Measurements from ENCODE around the gene TTC28. TPM values are rescaled to one million over a fixed set of nuclear protein-coding genes. Genes with fewer than 3 reads are reported as not detected.
A peak's percentile ranks its signal among the peaks of the same experiment; 100 is the strongest.
"Not testable (repeated sequence)": the region's sequence is repeated elsewhere in the genome, so short reads cannot be mapped to it uniquely, and the experiment has no call there.

TTC28 gene
- total RNA-seq (81.9 TPM), polyA plus RNA-seq (15.9 TPM)

DNA sequence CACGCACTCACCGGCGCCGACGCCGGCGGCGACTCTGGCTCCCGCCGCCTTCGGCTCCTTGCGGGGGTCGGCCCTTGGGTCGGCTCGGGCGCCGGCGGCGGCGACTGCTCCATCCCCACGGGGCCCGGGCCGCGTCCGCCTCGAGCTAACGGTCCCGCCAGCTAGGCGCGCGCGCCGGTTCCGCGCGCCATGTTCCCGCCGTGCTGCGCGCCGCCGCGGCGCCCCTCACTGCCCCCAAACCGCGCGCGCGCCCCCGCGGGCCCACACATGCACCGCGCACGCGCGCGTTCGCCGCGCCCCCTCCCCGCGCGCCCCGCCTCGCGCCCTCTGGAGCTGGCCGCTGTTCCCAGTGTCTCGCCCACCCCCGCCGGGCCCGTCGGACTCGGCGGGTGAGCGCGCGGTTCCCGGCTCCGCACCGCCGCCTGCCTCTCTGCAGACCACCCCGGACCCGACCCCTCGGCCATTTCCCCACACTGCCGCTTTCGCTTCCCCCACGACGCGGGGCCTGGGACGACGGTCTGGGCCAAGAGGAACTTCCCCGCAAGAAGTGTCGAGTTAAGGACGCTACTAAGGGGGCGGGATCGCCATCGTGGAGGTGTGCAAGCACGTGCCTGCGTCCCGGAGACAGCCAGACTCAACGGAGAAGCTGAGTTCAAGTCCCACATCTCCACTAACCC, at the start of gene TTC28:
Gene TTC28, minus strand, starts transcription at position 230 of the 677 bp plus-strand sequence. Its CDS starts 117 bp downstream, at position 113.
- Histone ChIP-seq H3K27ac (ENCODE audit: low read depth) (peak within 1 kb of the TSS; percentile 43), H3K4me3 (ENCODE audit: low read depth, low read length) (peak within 1 kb of the TSS; percentile 85)
- not testable (repeated sequence) for H3K36me3 ChIP-seq (ENCODE audit: insufficient read depth); H3K4me1 ChIP-seq (ENCODE audit: insufficient read depth); DNase-seq (ENCODE audit: extremely low spot score)
- WGBS = 4% methylated on average over 101 of the region's 101 CpGs

DNA sequence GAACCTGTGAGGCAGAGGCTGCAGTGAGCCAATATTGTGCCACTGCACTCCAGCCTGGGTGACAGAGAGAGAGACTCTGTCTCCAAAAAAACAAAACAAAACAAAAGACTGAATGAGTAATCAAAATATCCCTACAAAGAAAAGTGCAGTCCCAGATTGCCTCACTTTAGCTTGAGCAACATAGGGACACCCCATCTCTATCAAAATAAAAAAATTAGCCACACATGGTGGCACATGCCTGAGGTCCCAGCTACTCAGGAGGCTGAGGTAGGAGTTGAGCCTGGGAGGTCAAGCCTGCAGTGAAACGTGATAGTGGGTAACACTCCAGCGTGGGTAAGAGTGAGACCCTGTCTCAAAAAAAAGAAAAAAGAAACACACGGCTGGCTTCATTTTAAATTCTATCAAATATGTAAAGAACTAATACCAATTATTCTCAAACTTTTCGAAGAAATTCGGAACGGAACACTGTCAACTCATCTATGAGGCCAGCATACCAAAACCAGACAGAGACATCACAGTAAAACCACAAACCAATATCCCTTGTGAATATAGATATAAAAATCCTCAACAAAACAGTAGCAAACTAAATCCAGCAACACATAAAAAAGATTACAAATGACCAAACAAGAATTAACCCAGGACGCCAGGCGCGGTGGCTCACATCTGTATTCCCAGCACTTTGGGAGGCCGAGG, 49.1 kb upstream of the TTC28 start:
- 96% methylated on average over 10 of the region's 10 CpGs for WGBS
- DNase-seq (ENCODE audit: extremely low spot score) = no peak
- H3K4me1 ChIP-seq (ENCODE audit: insufficient read depth) = no peaks in the 10 kb centered on the region
- no peak overlapping the region for H3K4me3 ChIP-seq (ENCODE audit: low read depth, low read length)
- no peak overlapping the region for H3K27ac ChIP-seq (ENCODE audit: low read depth)
- H3K36me3 ChIP-seq (ENCODE audit: insufficient read depth) = no peaks in the 10 kb centered on the region

DNA sequence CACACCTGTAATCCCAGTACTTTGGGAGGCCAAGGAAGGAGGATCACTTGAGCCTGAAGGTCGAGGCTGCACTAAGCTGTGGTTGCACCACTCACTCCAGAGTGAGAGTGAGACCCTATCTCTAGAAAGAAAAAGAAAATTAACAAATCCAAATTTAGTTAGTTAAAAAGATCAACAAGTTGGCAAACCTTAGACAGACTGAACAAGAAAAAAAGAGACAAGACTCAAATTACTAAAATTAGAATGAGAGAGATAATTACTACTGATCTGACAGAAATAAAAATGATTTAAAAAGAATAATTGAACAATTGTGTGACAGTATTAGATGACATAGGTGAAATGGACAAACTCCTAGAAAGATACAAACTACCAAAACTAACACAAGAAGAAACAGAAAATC, 48.4 kb upstream of the TTC28 start:
- Histone ChIP-seq H3K4me1 (ENCODE audit: insufficient read depth) (no peaks in the 10 kb centered on the region), H3K4me3 (ENCODE audit: low read depth, low read length) (no peak overlapping the region), H3K36me3 (ENCODE audit: insufficient read depth) (no peaks in the 10 kb centered on the region), H3K27ac (ENCODE audit: low read depth) (no peak overlapping the region)
- no peak for DNase-seq (ENCODE audit: extremely low spot score)
- 95% methylated on average over 1 of the region's 1 CpG for WGBS

DNA sequence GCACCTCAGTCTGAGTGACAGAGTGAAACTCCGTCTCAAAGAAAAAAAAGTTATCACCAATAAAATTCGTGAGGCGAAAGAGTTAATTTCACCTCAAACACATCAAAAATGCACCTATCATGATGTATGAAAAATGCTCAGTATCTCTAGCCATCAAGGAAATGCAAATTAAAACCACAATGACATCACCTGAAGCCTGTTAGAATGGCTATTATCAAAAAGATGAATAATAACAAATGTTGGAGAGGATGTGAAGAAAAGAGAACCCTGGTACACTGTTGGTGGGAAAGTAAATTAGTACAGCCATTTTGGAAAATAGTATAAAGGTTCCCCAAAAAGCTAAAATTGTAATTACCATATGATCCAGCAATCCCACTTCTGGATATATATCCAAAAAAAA, 38.4 kb upstream of the TTC28 start:
- Histone ChIP-seq H3K4me3 (ENCODE audit: low read depth, low read length) (no peak overlapping the region), H3K4me1 (ENCODE audit: insufficient read depth) (no peaks in the 10 kb centered on the region), H3K36me3 (ENCODE audit: insufficient read depth) (no peaks in the 10 kb centered on the region), H3K27ac (ENCODE audit: low read depth) (no peak overlapping the region)
- DNase-seq (ENCODE audit: extremely low spot score) = no peak
- WGBS = 95% methylated on average over 3 of the region's 3 CpGs

DNA sequence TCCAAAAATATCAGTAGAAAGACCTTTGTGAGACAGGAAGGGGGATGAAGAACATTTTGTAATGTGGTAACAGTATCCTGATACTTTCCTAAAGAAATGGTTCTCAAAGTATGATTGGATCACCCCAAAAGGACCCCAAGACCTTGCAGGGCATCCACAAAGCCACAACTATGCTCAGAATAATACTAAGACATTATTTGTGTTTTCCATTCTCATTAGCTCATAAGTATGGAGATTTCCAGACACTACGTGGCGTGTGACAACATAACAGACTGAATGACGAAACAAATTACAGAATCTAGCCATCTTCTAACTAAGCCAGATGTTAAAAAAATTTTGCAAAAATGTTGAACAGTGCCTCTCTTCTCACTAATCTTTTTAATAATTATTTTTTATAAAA, 37.0 kb upstream of the TTC28 start:
- H3K27ac ChIP-seq (ENCODE audit: low read depth) = no peak overlapping the region
- no peaks in the 10 kb centered on the region for H3K36me3 ChIP-seq (ENCODE audit: insufficient read depth)
- over 99% methylated on average over 3 of the region's 3 CpGs for WGBS
- H3K4me1 ChIP-seq (ENCODE audit: insufficient read depth) = no peaks in the 10 kb centered on the region
- no peak for DNase-seq (ENCODE audit: extremely low spot score)
- H3K4me3 ChIP-seq (ENCODE audit: low read depth, low read length) = no peak overlapping the region

DNA sequence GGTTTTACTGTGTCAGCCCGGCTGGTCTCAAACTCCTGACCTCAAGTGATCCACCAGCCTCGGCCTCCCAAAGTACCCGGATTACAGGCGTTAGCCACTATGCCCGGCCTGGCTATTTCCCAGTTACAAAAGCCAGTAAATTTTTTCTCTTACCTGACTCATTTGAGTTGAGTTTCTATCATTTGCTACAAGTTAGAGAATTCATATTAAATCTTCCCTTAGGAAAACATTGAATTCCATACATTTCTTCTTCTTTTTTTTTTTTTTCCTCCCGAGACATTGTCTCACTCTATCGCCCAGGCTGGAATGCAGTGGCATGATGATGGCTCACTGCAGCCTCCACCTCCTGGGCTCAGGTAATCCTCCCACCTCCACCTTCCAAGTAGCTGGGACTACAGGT, 36.0 kb upstream of the TTC28 start:
- no peaks in the 10 kb centered on the region for H3K4me1 ChIP-seq (ENCODE audit: insufficient read depth)
- DNase-seq (ENCODE audit: extremely low spot score) = no peak
- 67% methylated on average over 7 of the region's 7 CpGs for WGBS
- H3K27ac ChIP-seq (ENCODE audit: low read depth) = no peak overlapping the region
- H3K4me3 ChIP-seq (ENCODE audit: low read depth, low read length) = no peak overlapping the region
- H3K36me3 ChIP-seq (ENCODE audit: insufficient read depth) = no peaks in the 10 kb centered on the region

DNA sequence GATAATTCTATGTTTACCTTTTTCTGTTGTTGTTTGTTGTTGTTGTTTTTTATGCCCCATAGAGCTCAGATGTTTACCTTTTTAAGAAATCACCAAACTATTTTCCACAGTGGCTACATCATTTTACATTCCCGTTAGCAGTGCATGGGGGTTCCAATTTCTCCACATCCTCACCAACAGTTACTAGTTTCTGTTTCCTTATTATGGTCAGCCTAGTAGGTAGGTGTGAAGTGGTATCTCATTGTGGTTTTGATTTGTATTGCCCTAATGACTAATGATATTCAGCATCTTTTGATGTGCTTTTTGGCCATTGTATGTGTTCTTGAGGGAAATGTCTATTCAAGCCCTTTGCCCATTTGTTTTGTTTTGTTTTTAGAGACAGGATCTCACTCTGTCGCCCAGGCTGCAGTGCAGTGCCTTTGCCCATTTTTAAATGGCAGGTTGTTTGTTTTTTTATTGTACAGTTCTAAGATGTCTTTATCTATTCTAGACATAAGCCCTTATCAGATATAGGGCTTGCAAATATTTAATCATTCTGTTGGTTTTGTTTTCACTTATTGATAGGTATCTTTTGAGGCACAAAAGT, 34.5 kb upstream of the TTC28 start:
- 87% methylated on average over 2 of the region's 2 CpGs for WGBS
- no peaks in the 10 kb centered on the region for H3K4me1 ChIP-seq (ENCODE audit: insufficient read depth)
- H3K4me3 ChIP-seq (ENCODE audit: low read depth, low read length) = no peak overlapping the region
- no peak overlapping the region for H3K27ac ChIP-seq (ENCODE audit: low read depth)
- no peak for DNase-seq (ENCODE audit: extremely low spot score)
- no peaks in the 10 kb centered on the region for H3K36me3 ChIP-seq (ENCODE audit: insufficient read depth)

DNA sequence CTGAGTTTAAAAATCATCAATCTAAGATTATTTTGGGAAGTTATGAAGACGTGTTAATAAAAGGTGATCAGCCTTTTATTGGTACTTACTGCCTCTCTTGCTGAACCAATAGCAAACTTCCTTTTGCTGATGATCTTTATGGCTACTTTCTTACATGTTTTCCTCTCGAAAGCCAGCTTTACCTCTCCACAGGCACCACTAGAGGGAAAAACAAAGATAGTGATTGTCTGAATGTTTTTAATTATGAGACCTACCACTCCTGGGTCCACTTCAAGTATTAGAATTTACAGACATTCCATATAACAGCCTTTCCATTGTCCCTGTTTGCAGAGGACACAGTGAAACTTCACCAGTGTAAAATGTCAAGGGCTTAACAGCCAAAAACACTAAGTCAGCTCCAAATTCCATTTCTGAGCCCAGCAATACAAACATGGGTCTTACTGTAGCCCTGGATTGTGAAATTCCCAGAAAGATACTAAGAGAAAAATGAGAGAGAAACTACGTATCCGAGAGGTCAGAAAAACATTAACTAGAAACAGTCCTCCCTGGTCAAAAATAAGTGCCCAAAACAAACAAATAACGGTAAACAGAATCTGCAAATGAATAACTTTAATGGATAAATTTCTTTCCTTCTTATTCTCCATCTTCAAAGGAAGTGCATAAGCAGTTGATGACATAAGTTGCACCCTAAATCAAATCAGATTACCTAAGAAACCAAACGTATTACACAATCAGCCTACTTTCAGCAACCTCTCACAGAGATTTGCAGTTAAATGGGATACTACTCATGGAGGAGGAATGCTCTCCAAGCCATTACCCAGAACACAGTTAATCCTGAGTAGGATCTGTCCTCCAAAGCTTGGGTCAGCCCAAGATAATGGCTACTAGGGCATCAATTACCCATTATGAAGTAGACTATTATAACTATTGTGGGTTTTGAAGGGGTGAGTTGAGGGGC, 32.5 kb upstream of the TTC28 start:
- whole genome bisulfite sequencing = 38% methylated on average over 6 of the region's 6 CpGs
- Histone ChIP-seq H3K4me3 (ENCODE audit: low read depth, low read length) (no peak overlapping the region), H3K36me3 (ENCODE audit: insufficient read depth) (no peaks in the 10 kb centered on the region), H3K4me1 (ENCODE audit: insufficient read depth) (no peaks in the 10 kb centered on the region), H3K27ac (ENCODE audit: low read depth) (peak overlapping the region; percentile 6)
- no peak for DNase-seq (ENCODE audit: extremely low spot score)

DNA sequence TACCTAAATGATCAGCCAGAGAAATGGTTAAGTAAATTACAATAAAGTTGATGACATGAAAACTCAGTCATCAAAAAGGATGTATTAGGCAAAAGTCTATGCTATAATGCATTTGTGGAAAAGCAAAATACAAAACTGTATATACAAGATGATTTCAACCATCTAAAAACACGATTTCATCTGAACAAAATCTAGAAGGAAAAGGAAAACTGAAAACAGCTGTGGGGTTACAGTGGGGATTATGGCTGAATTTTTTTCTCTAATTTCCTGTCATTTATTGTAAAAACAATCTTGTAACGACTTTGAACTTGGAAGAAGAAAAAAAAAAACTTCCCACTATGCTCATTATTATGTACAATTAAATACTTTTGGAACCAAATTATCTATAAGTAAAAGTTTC, 31.7 kb upstream of the TTC28 start:
- DNase-seq (ENCODE audit: extremely low spot score) = no peak
- no peak overlapping the region for H3K4me3 ChIP-seq (ENCODE audit: low read depth, low read length)
- H3K27ac ChIP-seq (ENCODE audit: low read depth) = no peak overlapping the region
- no peaks in the 10 kb centered on the region for H3K4me1 ChIP-seq (ENCODE audit: insufficient read depth)
- no peaks in the 10 kb centered on the region for H3K36me3 ChIP-seq (ENCODE audit: insufficient read depth)
- 44% methylated on average over 2 of the region's 2 CpGs for WGBS

DNA sequence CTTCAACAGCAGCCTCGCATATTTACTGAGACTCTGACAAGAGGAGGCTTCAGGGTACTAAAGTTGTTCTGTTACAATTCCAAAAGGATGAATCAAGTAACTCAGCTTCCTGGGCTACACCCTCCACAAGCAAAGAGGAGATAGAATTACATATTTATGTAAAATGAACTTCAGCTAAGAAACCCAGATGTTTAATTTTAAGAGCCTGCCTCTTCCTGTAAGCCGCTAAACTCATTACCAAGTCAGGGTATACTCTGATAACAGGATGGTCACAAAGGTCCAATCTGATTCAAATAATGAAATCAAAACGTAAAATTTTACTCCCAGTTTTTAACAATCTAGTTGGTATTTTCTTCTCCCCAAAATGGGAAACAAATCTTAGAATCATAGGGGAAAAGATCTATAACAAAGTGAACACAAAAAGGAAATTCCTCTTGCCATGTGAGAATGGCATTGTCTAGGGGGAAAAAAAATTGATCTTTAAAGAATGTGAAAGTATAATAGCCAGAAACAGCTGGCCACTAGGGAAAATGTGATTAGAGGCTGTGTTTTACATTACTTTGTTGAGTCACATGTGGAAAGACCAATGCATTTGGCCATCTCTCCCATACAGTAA, 31.0 kb upstream of the TTC28 start:
- H3K36me3 ChIP-seq (ENCODE audit: insufficient read depth) = no peaks in the 10 kb centered on the region
- peak overlapping the region; percentile 23 for H3K27ac ChIP-seq (ENCODE audit: low read depth)
- 44% methylated on average over 3 of the region's 3 CpGs for WGBS
- no peak for DNase-seq (ENCODE audit: extremely low spot score)
- no peaks in the 10 kb centered on the region for H3K4me1 ChIP-seq (ENCODE audit: insufficient read depth)
- H3K4me3 ChIP-seq (ENCODE audit: low read depth, low read length) = no peak overlapping the region

DNA sequence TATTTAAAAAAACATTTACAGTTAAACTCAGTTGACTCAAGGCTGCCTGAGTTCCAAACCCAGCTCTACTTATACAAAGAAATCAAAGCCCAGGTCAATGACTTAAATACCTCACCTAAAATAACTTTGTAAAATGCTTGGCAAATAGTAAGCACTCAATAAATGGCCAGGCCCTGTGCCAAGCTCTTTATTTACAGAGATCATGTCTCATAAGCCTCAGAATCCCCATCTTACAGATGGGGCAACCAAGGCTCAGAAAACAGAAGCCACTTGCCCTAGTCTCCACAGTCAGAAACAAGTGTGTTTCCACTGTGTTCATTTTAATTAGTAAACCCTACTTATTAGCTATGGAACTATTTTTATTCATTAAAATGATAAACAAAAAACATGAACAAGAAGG, 30.5 kb upstream of the TTC28 start:
- no peaks in the 10 kb centered on the region for H3K36me3 ChIP-seq (ENCODE audit: insufficient read depth)
- no peaks in the 10 kb centered on the region for H3K4me1 ChIP-seq (ENCODE audit: insufficient read depth)
- H3K27ac ChIP-seq (ENCODE audit: low read depth) = no peak overlapping the region
- no peak overlapping the region for H3K4me3 ChIP-seq (ENCODE audit: low read depth, low read length)
- no peak for DNase-seq (ENCODE audit: extremely low spot score)

DNA sequence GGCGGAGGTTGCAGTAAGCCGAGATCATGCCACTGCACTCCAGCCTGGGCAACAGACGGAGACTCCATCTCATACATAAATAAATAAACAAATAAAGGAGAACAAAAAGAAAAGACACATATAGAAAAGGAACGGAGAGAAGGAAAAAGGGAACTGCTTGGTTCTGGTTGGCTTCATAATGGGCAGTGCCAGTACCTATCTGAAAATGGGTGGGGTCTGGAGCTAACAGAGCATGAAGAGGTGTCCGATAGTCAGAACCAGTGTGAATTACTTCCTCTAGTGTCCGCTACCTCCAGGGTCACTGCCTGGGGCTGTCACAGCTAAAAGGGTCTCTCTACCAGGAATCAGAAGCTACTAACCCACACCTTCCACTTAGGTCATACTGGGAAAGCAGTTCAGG, 27.2 kb upstream of the TTC28 start:
- 94% methylated on average over 6 of the region's 6 CpGs for whole genome bisulfite sequencing

DNA sequence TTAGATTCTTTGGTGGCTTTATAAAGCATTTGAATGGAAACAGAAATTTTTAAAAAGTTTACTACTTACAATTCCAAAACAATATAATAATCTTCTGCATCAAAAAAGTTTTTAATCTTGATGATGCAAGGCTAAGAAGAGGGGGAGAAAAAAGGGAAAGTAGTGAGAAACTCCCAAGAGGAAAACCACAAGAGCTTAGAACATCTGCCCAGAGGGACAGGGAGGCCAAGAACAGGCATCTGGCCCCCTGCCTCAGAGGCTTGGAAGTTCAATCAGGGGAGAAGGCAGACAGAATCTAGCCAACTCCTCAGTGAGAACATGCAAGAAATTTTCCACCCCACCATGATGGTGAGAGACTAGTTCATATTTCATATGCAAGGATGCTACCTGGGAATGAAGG, 23.8 kb upstream of the TTC28 start:
- no peak overlapping the region for H3K27ac ChIP-seq (ENCODE audit: low read depth)
- DNase-seq (ENCODE audit: extremely low spot score) = no peak
- no peaks in the 10 kb centered on the region for H3K36me3 ChIP-seq (ENCODE audit: insufficient read depth)
- H3K4me1 ChIP-seq (ENCODE audit: insufficient read depth) = no peaks in the 10 kb centered on the region
- H3K4me3 ChIP-seq (ENCODE audit: low read depth, low read length) = no peak overlapping the region

More for the DNA sequence above, 27.2 kb upstream of the TTC28 start:
- no peak overlapping the region for H3K27ac ChIP-seq (ENCODE audit: low read depth)
- DNase-seq (ENCODE audit: extremely low spot score) = no peak
- no peaks in the 10 kb centered on the region for H3K36me3 ChIP-seq (ENCODE audit: insufficient read depth)
- no peaks in the 10 kb centered on the region for H3K4me1 ChIP-seq (ENCODE audit: insufficient read depth)
- no peak overlapping the region for H3K4me3 ChIP-seq (ENCODE audit: low read depth, low read length)
